WTC11 (cell line): ENCODE results near the gene USP7. TPM values are rescaled to one million over a fixed set of nuclear protein-coding genes. Genes with fewer than 3 reads are reported as not detected.

ENCODE experiments used
- ATAC-seq: fragments of 200-7000 bp; cut with Tn5 transposase; 2 replicates; pipeline ENCODE4 v1.10.0; 2021; ENCODE audit warnings: mild to moderate bottlenecking, moderate library complexity
- CTCF ChIA-PET: fragments of 300-600 bp; sonication (Branson Sonifier 250); formaldehyde crosslinking; loops from one replicate; lab custom pipeline; 2021; ENCODE audit warnings: antibody characterized with exemption; lab: Charles Lee
- POLR2A ChIA-PET: fragments of 350-600 bp; sonication (Branson Sonifier 250); formaldehyde crosslinking; loops from one replicate; lab custom pipeline; 2021; ENCODE audit warnings: antibody characterized with exemption; lab: Charles Lee
- DNase-seq: peaks from one replicate; pipeline ENCODE4 v3.0.0; 2021; ENCODE audit warnings: low spot score
- H3K27ac Mint-ChIP-seq: 2 replicates; pipeline ENCODE4 v1.8.0; 2021; ENCODE audit warnings: mixed read lengths
- H3K27me3 Mint-ChIP-seq: 2 replicates; pipeline ENCODE4 v1.8.0; 2021; ENCODE audit warnings: low read depth, mild to moderate bottlenecking, moderate library complexity, mixed read lengths
- H3K36me3 Mint-ChIP-seq: 2 replicates; pipeline ENCODE4 v1.8.0; 2021; ENCODE audit warnings: mixed read lengths
- H3K4me1 Mint-ChIP-seq: 2 replicates; pipeline ENCODE4 v1.8.0; 2022; ENCODE audit warnings: mixed read lengths
- H3K4me3 Mint-ChIP-seq: 2 replicates; pipeline ENCODE4 v1.8.0; 2021; ENCODE audit warnings: mild to moderate bottlenecking, moderate library complexity, mixed read lengths
- H3K9me3 Mint-ChIP-seq: 2 replicates; pipeline ENCODE4 v1.8.0; 2021; ENCODE audit warnings: mixed read lengths
- ATF2 ChIP-seq: sonication (generic); formaldehyde crosslinking; IDR thresholded peaks from 2 replicates; pipeline ENCODE4 v1.8.1; 2022; ENCODE audit warnings: low read depth, missing genetic modification reagents, borderline replicate concordance
- ELF4 ChIP-seq: sonication (generic); formaldehyde crosslinking; IDR thresholded peaks from 2 replicates; pipeline ENCODE4 v1.8.1; 2022; ENCODE audit warnings: low read depth, mild to moderate bottlenecking, moderate library complexity, missing genetic modification reagents
- FOXP4 ChIP-seq: sonication (generic); formaldehyde crosslinking; IDR thresholded peaks from 2 replicates; pipeline ENCODE4 v1.8.0; 2022; ENCODE audit warnings: mild to moderate bottlenecking, missing genetic modification reagents
- JUN ChIP-seq: sonication (generic); formaldehyde crosslinking; IDR thresholded peaks from 2 replicates; pipeline ENCODE4 v1.8.0; 2023; ENCODE audit warnings: mild to moderate bottlenecking, missing genetic modification reagents
- NFE2L1 ChIP-seq: sonication (generic); formaldehyde crosslinking; IDR thresholded peaks from 2 replicates; pipeline ENCODE4 v1.8.1; 2023; ENCODE audit warnings: missing genetic modification reagents
- NR2C2 ChIP-seq: sonication (generic); formaldehyde crosslinking; IDR thresholded peaks from 2 replicates; pipeline ENCODE4 v1.8.0; 2022; ENCODE audit warnings: mild to moderate bottlenecking, missing genetic modification reagents
- OVOL2 ChIP-seq: fragments of 250-450 bp; sonication (Bioruptor Pico); IDR thresholded peaks from 2 replicates; pipeline ENCODE4 v1.9.0; 2021; ENCODE audit warnings: mild to moderate bottlenecking, borderline replicate concordance
- PRRX2 ChIP-seq: fragments of 250-450 bp; sonication (Bioruptor Pico); IDR thresholded peaks from 2 replicates; pipeline ENCODE4 v1.8.0; 2021; ENCODE audit warnings: mild to moderate bottlenecking
- RELA ChIP-seq: sonication (generic); formaldehyde crosslinking; IDR thresholded peaks from 2 replicates; pipeline ENCODE4 v1.8.1; 2022; ENCODE audit warnings: missing genetic modification reagents, mild to moderate bottlenecking, borderline replicate concordance
- TCF7 ChIP-seq: sonication (generic); formaldehyde crosslinking; IDR thresholded peaks from 2 replicates; pipeline ENCODE4 v1.8.0; 2022; ENCODE audit warnings: mild to moderate bottlenecking, low read depth, missing genetic modification reagents, moderate library complexity
- TP53 ChIP-seq: sonication (generic); formaldehyde crosslinking; IDR thresholded peaks from 2 replicates; pipeline ENCODE4 v1.8.1; 2023; ENCODE audit warnings: mild to moderate bottlenecking, missing genetic modification reagents
- ZNF263 ChIP-seq: sonication (generic); formaldehyde crosslinking; IDR thresholded peaks from 2 replicates; pipeline ENCODE4 v1.8.1; 2022; ENCODE audit warnings: low read depth, mild to moderate bottlenecking, moderate library complexity, missing genetic modification reagents
- ZNF532 ChIP-seq: fragments of 250-450 bp; sonication (Bioruptor Pico); IDR thresholded peaks from 2 replicates; pipeline ENCODE4 v1.9.0; 2021; ENCODE audit warnings: mild to moderate bottlenecking, borderline replicate concordance
- ZNF671 ChIP-seq: fragments of 250-450 bp; sonication (Bioruptor Pico); IDR thresholded peaks from 2 replicates; pipeline ENCODE4 v1.8.0; 2021; ENCODE audit warnings: mild to moderate bottlenecking
- total RNA-seq: library from RNA; stranded (reverse); gene quantifications from 3 replicates; pipeline ENCODE4 v1.2.3, GENCODE V29; 2021
- TF ChIP-seq, protein P1 (sequence below): fragments of 200-600 bp; IDR thresholded peaks from 2 replicates; pipeline ENCODE4 v1.8.0; 2022; ENCODE audit warnings: antibody characterized with exemption
- TF ChIP-seq, protein P2 (sequence below): sonication (generic); formaldehyde crosslinking; IDR thresholded peaks from 2 replicates; pipeline ENCODE4 v1.8.0; 2022; ENCODE audit warnings: mild to moderate bottlenecking, missing genetic modification reagents
- TF ChIP-seq, protein P3 (sequence below): sonication (generic); formaldehyde crosslinking; IDR thresholded peaks from 2 replicates; pipeline ENCODE4 v1.8.1; 2022; ENCODE audit warnings: mild to moderate bottlenecking, moderate library complexity, missing genetic modification reagents
- TF ChIP-seq, protein P4 (sequence below): sonication (generic); formaldehyde crosslinking; IDR thresholded peaks from 2 replicates; pipeline ENCODE4 v1.8.1; 2023; ENCODE audit warnings: mild to moderate bottlenecking, missing genetic modification reagents, moderate library complexity

Gene USP7
- total RNA-seq, 1 experiment from 2014 or later, result 211 TPM

DNA sequence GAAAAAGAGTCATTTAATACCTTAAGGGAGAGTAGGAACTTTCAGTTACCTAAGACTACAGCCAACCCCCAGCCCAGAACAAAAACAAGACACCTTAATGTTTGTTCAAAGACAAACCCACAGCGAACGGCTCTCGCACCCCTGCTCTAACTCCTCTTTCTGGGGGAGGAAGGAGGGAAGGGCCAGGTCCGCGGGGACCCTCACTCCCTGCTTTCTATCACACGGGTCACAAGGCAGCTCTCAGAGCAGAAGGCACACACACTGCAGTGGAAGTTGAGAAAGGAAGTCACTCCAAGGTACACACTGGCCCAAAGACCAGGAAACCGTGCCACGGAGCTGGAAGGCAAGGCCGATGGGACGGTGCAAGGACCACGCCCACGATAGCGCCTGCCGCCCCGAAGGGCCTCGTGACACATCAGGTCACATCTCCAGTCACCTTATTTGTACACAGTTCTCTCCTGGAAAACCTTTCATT is 71.6 kb downstream of the USP7 start (continued):
- no peak for TF ChIP-seq ZNF532 (CRISPR knock-in tag)

DNA sequence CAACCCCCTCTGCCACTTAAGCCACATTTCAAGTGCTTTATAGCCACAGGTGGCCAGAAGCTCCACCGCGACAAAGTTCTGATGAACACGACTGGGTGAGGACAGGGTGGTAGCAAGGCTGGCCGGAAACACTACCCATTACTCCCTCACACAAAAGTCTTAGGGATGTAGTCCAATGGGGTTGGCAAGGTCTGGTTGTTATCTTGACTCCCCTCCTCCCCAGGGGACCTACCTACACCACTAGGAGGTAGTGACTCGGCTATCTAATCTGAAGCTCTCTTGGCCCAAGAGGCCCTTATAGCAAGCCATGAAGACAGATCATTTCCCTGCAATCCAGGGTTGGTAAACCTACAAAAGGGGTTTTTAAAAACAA is 73.2 kb downstream of the USP7 start:
- POLR2A ChIA-PET, result no interaction called here
- Mint-ChIP-seq H3K9me3 (no peaks in the 10 kb centered on the region), H3K27me3 (no peaks in the 10 kb centered on the region; the same call in 1 of the 2 replicates), H3K27ac (no peak overlapping the region), H3K4me1 (peaks cover 11% of the 10 kb centered on the region), H3K4me3 (no peak overlapping the region), H3K36me3 (peaks cover 54% of the 10 kb centered on the region)
- CTCF ChIA-PET, result interaction anchor here (0.8 to 2.7 kb wide), 2 partner anchors 10 to 118 kb away, joined by 4 to 8 read pairs; no protein-coding TSS in a partner anchor
- no peak for DNase-seq
- no peak for ATAC-seq
- TF ChIP-seq RELA, result no peak
- no peak for TF ChIP-seq FOXP4 (CRISPR knock-in tag)
- no peak for TF ChIP-seq ATF2 (CRISPR knock-in tag)
- TF ChIP-seq, protein P1, sequence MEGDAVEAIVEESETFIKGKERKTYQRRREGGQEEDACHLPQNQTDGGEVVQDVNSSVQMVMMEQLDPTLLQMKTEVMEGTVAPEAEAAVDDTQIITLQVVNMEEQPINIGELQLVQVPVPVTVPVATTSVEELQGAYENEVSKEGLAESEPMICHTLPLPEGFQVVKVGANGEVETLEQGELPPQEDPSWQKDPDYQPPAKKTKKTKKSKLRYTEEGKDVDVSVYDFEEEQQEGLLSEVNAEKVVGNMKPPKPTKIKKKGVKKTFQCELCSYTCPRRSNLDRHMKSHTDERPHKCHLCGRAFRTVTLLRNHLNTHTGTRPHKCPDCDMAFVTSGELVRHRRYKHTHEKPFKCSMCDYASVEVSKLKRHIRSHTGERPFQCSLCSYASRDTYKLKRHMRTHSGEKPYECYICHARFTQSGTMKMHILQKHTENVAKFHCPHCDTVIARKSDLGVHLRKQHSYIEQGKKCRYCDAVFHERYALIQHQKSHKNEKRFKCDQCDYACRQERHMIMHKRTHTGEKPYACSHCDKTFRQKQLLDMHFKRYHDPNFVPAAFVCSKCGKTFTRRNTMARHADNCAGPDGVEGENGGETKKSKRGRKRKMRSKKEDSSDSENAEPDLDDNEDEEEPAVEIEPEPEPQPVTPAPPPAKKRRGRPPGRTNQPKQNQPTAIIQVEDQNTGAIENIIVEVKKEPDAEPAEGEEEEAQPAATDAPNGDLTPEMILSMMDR, result no peak
- no peak for TF ChIP-seq ZNF263 (CRISPR knock-in tag)
- no peak for TF ChIP-seq TCF7
- TF ChIP-seq, protein P2, sequence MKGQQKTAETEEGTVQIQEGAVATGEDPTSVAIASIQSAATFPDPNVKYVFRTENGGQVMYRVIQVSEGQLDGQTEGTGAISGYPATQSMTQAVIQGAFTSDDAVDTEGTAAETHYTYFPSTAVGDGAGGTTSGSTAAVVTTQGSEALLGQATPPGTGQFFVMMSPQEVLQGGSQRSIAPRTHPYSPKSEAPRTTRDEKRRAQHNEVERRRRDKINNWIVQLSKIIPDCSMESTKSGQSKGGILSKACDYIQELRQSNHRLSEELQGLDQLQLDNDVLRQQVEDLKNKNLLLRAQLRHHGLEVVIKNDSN (CRISPR knock-in tag), result no peak
- TF ChIP-seq NFE2L1 (CRISPR knock-in tag), result no peak
- TF ChIP-seq, protein P3, sequence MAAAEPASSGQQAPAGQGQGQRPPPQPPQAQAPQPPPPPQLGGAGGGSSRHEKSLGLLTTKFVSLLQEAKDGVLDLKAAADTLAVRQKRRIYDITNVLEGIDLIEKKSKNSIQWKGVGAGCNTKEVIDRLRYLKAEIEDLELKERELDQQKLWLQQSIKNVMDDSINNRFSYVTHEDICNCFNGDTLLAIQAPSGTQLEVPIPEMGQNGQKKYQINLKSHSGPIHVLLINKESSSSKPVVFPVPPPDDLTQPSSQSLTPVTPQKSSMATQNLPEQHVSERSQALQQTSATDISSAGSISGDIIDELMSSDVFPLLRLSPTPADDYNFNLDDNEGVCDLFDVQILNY (CRISPR knock-in tag), result no peak
- TF ChIP-seq ZNF671, result no peak
- TF ChIP-seq OVOL2 (CRISPR knock-in tag), result no peak
- TF ChIP-seq, protein P4, sequence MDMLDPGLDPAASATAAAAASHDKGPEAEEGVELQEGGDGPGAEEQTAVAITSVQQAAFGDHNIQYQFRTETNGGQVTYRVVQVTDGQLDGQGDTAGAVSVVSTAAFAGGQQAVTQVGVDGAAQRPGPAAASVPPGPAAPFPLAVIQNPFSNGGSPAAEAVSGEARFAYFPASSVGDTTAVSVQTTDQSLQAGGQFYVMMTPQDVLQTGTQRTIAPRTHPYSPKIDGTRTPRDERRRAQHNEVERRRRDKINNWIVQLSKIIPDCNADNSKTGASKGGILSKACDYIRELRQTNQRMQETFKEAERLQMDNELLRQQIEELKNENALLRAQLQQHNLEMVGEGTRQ (CRISPR knock-in tag), result no peak
- no peak for TF ChIP-seq ZNF532 (CRISPR knock-in tag)
- no peak for TF ChIP-seq ELF4
- no peak for TF ChIP-seq TP53 (CRISPR knock-in tag)
- TF ChIP-seq JUN (CRISPR knock-in tag), result no peak
- TF ChIP-seq PRRX2, result no peak
- no peak for TF ChIP-seq NR2C2
